Measurements from ENCODE around the gene ABR. TPM values are rescaled to one million over a fixed set of nuclear protein-coding genes. Genes with fewer than 3 reads are reported as not detected.

ABR gene
- total RNA-seq, 6 experiments from 2014 or later, result 7.4 to 21.5 (median 11.3) TPM

DNA sequence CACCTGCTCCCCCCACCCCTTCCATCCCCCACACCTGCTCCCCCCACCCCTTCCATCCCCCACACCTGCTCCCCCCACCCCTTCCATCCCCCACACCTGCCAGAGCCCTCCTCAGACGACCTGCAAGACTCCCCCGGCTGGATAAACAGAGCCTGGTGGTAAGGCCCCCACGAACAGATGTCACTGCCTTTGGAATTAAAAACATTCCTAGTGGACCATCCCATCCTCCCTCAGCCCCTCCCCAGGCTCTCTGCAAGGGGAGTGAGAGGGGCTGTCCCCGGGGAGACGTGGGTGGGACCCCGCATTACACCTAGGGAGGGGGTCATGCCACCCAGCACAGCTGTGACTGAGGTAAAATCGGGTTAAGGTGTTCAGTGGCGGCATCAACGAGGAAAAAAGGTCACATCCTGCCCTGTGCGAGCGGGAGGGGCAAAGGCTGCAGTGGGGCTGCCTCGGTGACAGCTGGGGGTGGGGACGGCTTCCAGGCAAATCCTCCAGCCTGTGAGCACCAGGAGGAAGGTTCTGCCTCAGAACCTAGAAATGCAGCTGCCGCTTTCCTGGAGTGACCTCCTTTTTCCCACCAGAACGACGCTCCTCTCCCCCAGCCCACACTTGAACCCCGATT lies 144.1 kb downstream of the ABR start:
- Histone ChIP-seq H3K4me1 (no peaks in the 10 kb centered on the region), H3K27me3 (no peaks in the 10 kb centered on the region), H3K4me3 (no peak overlapping the region), H3K9me3 (no peaks in the 10 kb centered on the region), H3K36me3 (no peaks in the 10 kb centered on the region), H3K27ac (no peak overlapping the region)
- no peak for ATAC-seq
- no peak for DNase-seq
- TF ChIP-seq, protein P1, sequence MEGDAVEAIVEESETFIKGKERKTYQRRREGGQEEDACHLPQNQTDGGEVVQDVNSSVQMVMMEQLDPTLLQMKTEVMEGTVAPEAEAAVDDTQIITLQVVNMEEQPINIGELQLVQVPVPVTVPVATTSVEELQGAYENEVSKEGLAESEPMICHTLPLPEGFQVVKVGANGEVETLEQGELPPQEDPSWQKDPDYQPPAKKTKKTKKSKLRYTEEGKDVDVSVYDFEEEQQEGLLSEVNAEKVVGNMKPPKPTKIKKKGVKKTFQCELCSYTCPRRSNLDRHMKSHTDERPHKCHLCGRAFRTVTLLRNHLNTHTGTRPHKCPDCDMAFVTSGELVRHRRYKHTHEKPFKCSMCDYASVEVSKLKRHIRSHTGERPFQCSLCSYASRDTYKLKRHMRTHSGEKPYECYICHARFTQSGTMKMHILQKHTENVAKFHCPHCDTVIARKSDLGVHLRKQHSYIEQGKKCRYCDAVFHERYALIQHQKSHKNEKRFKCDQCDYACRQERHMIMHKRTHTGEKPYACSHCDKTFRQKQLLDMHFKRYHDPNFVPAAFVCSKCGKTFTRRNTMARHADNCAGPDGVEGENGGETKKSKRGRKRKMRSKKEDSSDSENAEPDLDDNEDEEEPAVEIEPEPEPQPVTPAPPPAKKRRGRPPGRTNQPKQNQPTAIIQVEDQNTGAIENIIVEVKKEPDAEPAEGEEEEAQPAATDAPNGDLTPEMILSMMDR (IDR thresholded peaks at IDR 0.05), result no peak
- TF ChIP-seq POLR2A (IDR thresholded peaks at IDR 0.05), result no peak
- intact Hi-C loops (cut with DNase I), result no loop called here
- WGBS (ENCODE audit: insufficient coverage, low coverage, low lambda C conversion rate, missing lambda C conversion rate), result 19% methylated on average over 13 of the region's 17 CpGs

DNA sequence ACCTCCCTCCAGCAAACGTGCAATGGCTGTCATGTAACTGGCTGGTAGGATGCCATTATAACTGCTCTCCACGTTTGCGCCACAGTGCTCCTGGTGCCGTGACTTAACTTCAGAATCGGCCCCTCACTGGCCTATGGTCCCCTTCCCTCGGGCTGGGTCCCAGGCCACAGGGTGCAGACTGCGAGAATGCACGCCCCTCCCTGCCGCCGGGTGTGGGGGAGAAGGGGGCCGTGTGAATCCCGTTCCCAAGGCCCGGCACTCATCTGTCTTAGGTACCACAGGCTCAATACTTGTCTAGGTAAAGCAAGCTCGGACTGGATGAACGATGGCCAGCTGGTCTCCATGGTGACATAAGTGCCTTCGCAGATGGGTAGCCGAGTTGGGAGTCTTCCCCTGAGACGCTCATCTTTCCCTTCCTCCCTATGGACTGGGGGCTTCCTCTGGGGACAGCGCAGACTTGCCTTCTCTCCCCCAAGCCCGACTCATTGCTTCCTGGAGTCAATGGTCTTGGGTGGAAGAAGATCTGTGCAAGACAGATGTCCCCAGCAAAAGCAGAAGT lies 145.1 kb downstream of the ABR start:
- no peaks in the 10 kb centered on the region for H3K9me3 ChIP-seq
- no peak for ATAC-seq
- DNase-seq, result no peak
- H3K4me3 ChIP-seq, result no peak overlapping the region
- TF ChIP-seq POLR2A (IDR thresholded peaks at IDR 0.05), result no peak
- TF ChIP-seq, protein P1 (IDR thresholded peaks at IDR 0.05), result no peak
- no peaks in the 10 kb centered on the region for H3K4me1 ChIP-seq
- 89% methylated on average over 6 of the region's 20 CpGs for WGBS (ENCODE audit: insufficient coverage, low coverage, low lambda C conversion rate, missing lambda C conversion rate)
- no peak overlapping the region for H3K27ac ChIP-seq
- H3K27me3 ChIP-seq, result no peaks in the 10 kb centered on the region
- intact Hi-C loops (cut with DNase I), result no loop called here
- H3K36me3 ChIP-seq, result no peaks in the 10 kb centered on the region

DNA sequence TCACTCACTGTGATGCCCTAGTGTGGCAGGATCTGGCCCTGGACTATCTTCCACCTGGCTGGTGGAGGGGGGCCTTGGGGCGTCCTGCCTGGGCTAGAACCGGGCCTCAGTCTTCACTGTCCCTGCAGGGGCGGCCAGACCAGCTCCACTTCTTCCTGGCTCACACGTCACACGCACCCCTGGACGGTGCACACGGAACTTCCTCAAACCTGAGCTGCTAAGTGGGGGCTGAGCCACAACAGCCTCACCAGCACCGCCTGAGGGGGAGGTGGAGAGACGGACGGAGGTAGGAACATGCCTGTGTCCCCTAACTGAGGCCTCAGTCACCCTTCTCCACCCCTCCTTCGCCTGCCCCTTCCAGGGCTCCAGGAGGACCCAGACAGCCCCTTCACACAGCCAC lies 146.3 kb downstream of the ABR start:
- intact Hi-C loops (cut with DNase I), result no loop called here
- no peaks in the 10 kb centered on the region for H3K9me3 ChIP-seq
- ATAC-seq (peak in 1 of 4 donors; percentile 5), DNase-seq (no peak)
- H3K27ac ChIP-seq, result no peak overlapping the region
- H3K36me3 ChIP-seq, result no peaks in the 10 kb centered on the region
- no peaks in the 10 kb centered on the region for H3K27me3 ChIP-seq
- TF ChIP-seq POLR2A (IDR thresholded peaks at IDR 0.05), result no peak
- TF ChIP-seq, protein P1 (IDR thresholded peaks at IDR 0.05), result no peak
- no peak overlapping the region for H3K4me3 ChIP-seq
- 50% methylated on average over 1 of the region's 11 CpGs for WGBS (ENCODE audit: insufficient coverage, low coverage, low lambda C conversion rate, missing lambda C conversion rate)
- no peaks in the 10 kb centered on the region for H3K4me1 ChIP-seq

DNA sequence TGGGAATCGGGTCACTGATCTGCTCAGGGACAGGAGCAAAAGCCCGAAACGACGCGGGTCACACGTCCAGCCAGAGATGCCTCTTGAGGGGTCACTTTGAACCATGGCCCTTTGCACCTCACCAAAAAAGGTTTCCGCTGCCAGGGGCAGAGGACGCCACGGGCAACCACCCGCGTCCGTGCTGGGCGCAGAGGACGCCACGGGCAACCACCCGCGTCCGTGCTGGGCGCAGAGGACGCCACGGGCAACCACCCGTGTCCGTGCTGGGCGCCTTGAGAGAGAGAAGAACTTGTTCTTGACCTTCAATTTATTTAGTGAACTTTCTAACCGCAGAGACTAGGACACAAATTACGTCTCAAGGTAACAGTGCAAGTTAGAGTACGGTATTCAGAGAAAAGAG lies 147.4 kb downstream of the ABR start:
- Histone ChIP-seq H3K27ac (no peak overlapping the region), H3K36me3 (no peaks in the 10 kb centered on the region), H3K4me1 (no peaks in the 10 kb centered on the region), H3K4me3 (no peak overlapping the region), H3K27me3 (no peaks in the 10 kb centered on the region), H3K9me3 (no peaks in the 10 kb centered on the region)
- 47% methylated on average over 16 of the region's 27 CpGs for WGBS (ENCODE audit: insufficient coverage, low coverage, low lambda C conversion rate, missing lambda C conversion rate)
- TF ChIP-seq POLR2A (IDR thresholded peaks at IDR 0.05), result no peak
- TF ChIP-seq, protein P1 (IDR thresholded peaks at IDR 0.05), result no peak
- ATAC-seq (no peak), DNase-seq (no peak)
- intact Hi-C loops (cut with DNase I), result no loop called here

All from right lobe of liver (tissue), 6 donors.